HL-60/S4 treated with phorbol 12-myristate 13-acetate at 8.2 ng/mL for 4 days and 3 days (cell line): Measurements from ENCODE around the gene HLA-F.

Source experiments
- in situ Hi-C: fragments of 300-500 bp; cut with MboI; formaldehyde crosslinking; loops from 2 replicates; pipeline ENCODE4 v1.15.0; 2022; ENCODE audit warnings: low sequenced_read_pairs

HLA-F gene

DNA sequence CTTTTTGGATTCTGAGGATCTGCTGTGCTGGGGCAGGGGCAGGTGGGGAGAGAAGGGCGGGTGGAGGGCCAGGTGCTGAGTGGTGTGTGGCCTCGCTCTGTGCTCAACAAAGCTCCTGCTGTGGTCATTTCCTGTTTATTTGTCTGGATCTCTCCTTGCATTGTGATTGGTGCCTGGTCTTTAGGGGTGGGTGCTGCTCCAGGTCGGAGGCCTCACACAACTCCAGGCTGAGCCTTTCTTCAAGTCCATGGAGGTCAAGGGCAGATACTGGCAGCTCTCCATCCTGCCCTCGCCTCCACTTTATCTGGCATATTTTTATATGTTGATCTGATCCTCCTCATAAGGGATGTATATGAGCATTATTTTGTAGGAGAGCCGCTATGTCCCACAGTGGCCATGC, 36.2 kb downstream of the HLA-F start:
- in situ Hi-C loops = no loop called here

DNA sequence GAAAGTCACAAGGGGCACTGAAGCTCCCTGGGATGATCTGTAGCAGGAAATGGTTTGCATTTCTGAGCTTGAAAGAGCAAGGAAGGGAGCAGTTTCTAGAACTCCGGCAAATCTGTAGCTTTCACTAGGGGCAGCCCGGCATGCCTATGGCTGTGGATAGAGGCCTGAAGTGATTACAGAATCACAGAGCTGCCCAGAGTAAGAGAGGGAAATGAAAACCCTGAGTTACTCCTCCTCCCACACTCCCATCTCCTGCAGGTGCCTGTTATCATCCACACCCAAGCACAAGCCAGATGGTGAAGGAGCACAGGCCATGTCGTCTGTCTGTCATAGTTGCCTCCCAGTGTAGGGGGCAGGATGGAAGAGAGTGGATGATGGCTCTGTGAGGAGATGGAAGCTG, 37.1 kb downstream of the HLA-F start:
- in situ Hi-C loops = no loop called here

- in situ Hi-C loops = no loop called here
Observed at GRCh38 chr6:29762051-29762450, 38.8 kb downstream of the HLA-F start.

DNA sequence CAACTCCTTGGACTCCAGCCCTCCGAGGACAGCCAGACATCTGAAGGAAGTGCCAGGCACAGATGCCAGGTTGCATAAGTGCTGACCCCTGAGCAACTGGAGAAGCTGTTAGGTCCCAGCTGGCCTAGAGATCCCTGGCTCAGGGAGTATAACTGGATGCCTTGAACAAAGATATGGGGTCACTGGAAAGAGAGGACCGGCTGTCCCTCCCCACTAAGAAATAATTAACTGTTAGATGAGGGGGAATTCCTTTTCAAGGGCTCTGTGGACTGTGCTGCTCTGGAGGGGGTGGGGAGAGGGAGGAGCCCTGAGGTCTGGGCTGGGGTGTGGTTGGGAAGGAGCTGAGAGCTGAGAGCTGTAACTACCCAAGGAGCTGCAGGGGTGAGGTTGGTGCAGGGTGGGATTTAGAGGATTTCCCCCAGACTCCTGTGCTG, 39.6 kb downstream of the HLA-F start:
- in situ Hi-C loops = no loop called here

DNA sequence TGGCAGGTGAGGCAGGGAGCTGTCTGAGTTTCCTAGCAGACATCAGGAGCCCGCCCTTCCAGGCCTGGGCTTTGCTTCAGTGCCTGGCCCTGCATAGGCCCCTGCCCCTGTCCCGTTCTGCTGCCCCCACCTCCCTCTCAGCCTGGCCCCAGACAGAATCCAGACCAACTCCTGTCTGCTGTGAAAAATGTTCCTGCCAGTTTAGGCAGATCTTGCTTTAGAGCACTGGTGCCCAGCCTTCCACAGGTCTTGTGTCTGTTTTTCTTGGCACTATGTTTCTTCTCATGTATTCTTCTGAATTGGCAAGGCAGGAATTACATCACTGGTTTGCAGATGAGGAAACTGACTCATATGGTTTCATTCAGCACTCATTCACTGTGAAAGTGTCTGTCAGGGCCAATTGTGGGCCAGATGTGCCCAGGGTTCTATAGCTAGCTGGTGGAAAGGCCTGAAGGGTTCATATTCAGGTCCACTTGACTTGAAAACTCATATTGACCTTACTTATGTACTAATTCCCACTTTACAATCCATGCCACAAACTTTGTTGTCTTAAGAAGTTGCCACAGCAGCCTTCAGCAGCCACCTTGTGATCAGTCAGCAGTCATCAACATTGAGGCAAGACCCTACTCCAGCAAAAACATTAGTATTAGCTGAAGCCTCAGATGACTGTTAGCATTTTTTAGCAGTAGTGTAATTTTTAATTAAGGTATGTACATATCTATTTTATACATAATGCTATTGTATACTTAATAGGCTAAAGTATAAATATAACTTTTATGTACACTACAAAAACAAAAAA, 40.5 kb downstream of the HLA-F start:
- in situ Hi-C loops = no loop called here

DNA sequence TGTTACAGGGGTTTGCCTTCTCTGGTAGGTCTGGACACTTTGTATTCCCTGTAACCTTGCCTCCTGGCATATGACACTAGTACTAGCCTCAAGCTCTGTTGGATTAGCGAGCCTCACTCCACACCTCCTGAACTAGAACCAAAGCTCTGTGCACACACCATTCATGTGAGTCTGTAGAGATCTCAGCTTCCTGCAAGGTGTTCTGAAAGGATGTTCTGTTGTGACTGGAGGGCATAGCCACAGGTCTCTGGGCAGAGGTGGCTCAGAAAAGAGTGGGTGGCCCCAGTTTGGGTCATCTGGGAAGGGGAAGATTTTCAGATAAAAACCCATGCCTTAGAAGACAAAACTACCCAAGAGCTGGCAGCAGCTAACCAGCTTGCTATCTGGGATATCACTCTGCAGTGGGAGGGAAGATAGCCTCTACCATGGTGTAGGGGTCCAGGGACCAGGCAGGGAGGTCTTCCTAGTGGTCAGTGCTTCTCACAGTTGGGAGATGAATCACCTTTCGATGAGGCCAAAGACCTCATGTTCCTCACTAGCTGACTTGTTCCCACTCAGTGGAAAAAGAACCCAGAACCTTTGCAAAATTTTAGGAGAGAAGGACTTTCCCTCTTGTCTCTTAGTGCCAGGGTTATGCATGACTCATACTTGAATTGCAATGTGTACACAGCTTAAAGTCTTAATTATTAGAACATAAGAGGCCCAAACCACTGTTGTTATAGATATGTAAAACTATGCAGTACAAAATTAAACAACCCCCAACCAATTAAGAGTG, 41.4 kb downstream of the HLA-F start:
- in situ Hi-C loops = no loop called here

GRCh38 chr6:29769336-29769735, 46.1 kb downstream of the HLA-F start:
- in situ Hi-C loops = no loop called here

DNA sequence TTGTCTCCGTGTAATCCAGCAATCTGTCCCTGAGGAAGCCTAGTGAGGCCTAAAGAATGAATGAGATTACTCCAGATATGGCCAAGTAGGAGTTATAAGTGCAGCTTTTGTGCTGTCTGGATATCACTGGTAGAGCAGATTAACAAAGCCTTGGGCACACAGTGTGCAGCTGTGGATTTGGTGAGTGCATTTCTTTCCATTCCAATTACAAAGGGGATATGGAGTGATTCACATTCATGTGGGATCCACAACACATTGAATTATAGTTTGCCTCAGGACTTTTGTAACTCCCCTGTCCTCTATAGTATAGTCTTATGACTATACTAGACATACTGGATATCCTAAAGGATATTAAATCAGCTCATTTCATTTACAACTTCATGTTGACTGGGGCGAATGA, 47.1 kb downstream of the HLA-F start:
- in situ Hi-C loops = no loop called here

DNA sequence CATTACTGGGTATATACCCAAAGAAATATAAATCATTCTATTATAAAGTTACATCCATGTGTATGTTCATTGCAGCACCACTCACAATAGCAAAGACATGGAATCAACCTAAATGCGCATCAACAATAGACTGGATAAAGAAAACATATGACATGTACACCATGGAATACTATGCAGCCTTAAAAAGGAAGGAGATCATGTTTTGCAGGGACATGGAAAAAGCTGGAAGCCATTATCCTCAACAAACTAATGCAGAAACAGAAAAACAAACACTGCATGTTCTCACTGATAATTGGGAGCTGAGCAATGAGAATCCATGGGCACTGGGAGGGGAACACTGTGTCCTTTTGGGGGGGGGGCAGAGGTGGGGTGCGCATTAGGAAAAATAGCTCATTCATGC, 53.5 kb downstream of the HLA-F start:
- in situ Hi-C loops = no loop called here
